ENCODE results near the gene GABPB1. TPM values are rescaled to one million over a fixed set of nuclear protein-coding genes. Genes with fewer than 3 reads are reported as not detected.

GABPB1 gene
- total RNA-seq, 2 donors from 2014 or later = 13.0 to 27.8 TPM

DNA sequence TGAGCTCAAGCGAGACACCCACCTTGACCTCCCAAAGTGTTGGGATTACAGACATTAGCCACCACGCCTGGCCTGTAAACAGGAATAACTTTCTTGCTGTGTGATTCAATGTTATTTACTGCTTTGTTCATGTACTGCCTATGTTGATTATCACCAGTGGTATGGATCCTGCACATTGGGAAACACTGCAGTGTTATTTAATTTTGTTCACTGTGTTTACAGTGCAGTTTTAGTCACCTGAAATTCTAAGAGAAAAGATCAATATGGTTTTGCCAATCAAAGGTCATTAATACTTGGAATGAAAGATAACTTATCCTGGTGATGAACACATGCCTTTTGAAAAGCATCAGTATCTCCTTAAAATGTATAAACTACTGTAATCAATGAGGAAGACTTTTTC, 8.6 kb upstream of the GABPB1 start:
- ATAC-seq (ENCODE audit: insufficient number of reproducible peaks, low FRiP score, low read depth) = no peak
- H3K36me3 ChIP-seq = no peaks in the 10 kb centered on the region
- no peak for TF ChIP-seq CTCF (IDR thresholded peaks at IDR 0.05)
- DNase-seq (ENCODE audit: low spot score) = no peak
- H3K9me3 ChIP-seq = no peaks in the 10 kb centered on the region
- no peak overlapping the region for H3K27ac ChIP-seq
- no peak overlapping the region for H3K4me3 ChIP-seq
- H3K4me1 ChIP-seq (ENCODE audit: control insufficient read depth in 1 of 2, low read depth in 2 of 2) = no peaks in the 10 kb centered on the region
- no peaks in the 10 kb centered on the region for H3K27me3 ChIP-seq (replicated peaks; ENCODE audit: insufficient read depth)

GRCh38 chr15:50361756-50362155, 6.8 kb upstream of the GABPB1 start:
- Histone ChIP-seq H3K36me3 (no peaks in the 10 kb centered on the region), H3K27ac (no peak overlapping the region), H3K4me1 (ENCODE audit: control insufficient read depth in 1 of 2, low read depth in 2 of 2) (peaks cover 4 to 5% of the 10 kb centered on the region in 2 donors), H3K9me3 (no peaks in the 10 kb centered on the region), H3K27me3 (replicated peaks; ENCODE audit: insufficient read depth) (no peaks in the 10 kb centered on the region), H3K4me3 (no peak overlapping the region)
- DNase-seq (ENCODE audit: low spot score) = no peak
- no peak for TF ChIP-seq CTCF (IDR thresholded peaks at IDR 0.05)
- ATAC-seq (ENCODE audit: insufficient number of reproducible peaks, low FRiP score, low read depth) = no peak

DNA sequence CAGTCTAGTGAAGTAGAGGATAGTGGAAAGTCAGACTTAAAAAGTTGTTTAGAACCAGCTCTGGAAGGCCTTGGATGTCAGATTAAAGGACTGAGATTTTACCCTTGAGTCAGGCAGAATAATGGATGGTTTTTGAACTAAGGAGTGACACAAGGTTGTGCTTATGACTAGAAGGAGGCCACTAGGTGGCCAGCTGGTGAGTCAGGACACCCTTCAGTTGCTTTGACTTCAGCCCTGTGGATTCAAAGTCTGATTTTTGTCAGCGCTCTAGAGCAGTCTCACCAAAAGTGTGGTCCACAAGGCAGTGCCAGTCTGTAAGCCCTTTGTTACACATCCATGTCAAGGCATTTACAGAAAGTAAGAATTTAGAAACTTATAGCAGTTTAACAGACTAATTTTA, 3.8 kb upstream of the GABPB1 start:
- H3K27me3 ChIP-seq (replicated peaks; ENCODE audit: insufficient read depth) = no peaks in the 10 kb centered on the region
- no peak for TF ChIP-seq CTCF (IDR thresholded peaks at IDR 0.05)
- H3K4me3 ChIP-seq = no peak overlapping the region
- DNase-seq (ENCODE audit: low spot score) (no peak), ATAC-seq (ENCODE audit: insufficient number of reproducible peaks, low FRiP score, low read depth) (no peak)
- H3K27ac ChIP-seq = no peak overlapping the region
- H3K36me3 ChIP-seq = no peaks in the 10 kb centered on the region
- no peaks in the 10 kb centered on the region for H3K9me3 ChIP-seq
- peaks cover 13 to 17% of the 10 kb centered on the region in 2 donors for H3K4me1 ChIP-seq (ENCODE audit: control insufficient read depth in 1 of 2, low read depth in 2 of 2)

DNA sequence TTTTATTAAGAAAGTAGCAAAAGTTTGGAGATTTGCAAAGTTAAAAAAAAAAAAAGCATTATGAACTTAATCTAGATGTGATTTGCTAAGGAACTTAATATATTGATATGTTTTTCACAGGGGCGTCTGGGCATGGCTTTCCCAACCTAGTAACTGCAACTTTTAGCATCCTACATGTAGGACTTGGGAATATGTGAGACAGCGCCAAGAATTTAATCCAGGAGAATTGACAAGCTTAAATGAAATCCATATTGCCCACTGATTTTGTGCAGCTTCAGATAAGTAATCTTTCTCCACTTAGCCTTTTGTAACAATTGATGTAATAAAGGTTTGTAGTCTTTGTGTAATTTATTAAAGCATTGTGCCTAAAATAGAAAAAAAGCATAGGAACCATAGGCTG, 982 bp upstream of the GABPB1 start:
- Histone ChIP-seq H3K4me3 (peak overlapping the region; percentile 86), H3K36me3 (no peaks in the 10 kb centered on the region)

GRCh38 chr15:50355619-50355905, 564 bp upstream of the GABPB1 start:
- DNase-seq (ENCODE audit: low spot score) (no peak), ATAC-seq (ENCODE audit: insufficient number of reproducible peaks, low FRiP score, low read depth) (no peak)
- peak overlapping the region; percentile 98 to 99 for H3K27ac ChIP-seq
- no peaks in the 10 kb centered on the region for H3K27me3 ChIP-seq (replicated peaks; ENCODE audit: insufficient read depth)
- H3K36me3 ChIP-seq = no peaks in the 10 kb centered on the region
- peak overlapping the region; percentile 86 for H3K4me3 ChIP-seq
- no peaks in the 10 kb centered on the region for H3K9me3 ChIP-seq
- TF ChIP-seq CTCF (IDR thresholded peaks at IDR 0.05) = no peak
- peaks cover 34 to 40% of the 10 kb centered on the region in 2 donors for H3K4me1 ChIP-seq (ENCODE audit: control insufficient read depth in 1 of 2, low read depth in 2 of 2)

More for the DNA sequence above, 982 bp upstream of the GABPB1 start:
- Histone ChIP-seq H3K4me1 (ENCODE audit: control insufficient read depth in 1 of 2, low read depth in 2 of 2) (peaks cover 30 to 36% of the 10 kb centered on the region in 2 donors), H3K27ac (no peak overlapping the region), H3K27me3 (replicated peaks; ENCODE audit: insufficient read depth) (no peaks in the 10 kb centered on the region), H3K9me3 (no peaks in the 10 kb centered on the region)
- no peak for ATAC-seq (ENCODE audit: insufficient number of reproducible peaks, low FRiP score, low read depth)
- DNase-seq (ENCODE audit: low spot score) = no peak
- no peak for TF ChIP-seq CTCF (IDR thresholded peaks at IDR 0.05)

Data from thoracic aorta (tissue), 2 donors.